Measurements from ENCODE around the gene JAM2. TPM values are rescaled to one million over a fixed set of nuclear protein-coding genes. Genes with fewer than 3 reads are reported as not detected.
A peak's percentile ranks its signal among the peaks of the same experiment; 100 is the strongest.
"Not testable (repeated sequence)": the region's sequence is repeated elsewhere in the genome, so short reads cannot be mapped to it uniquely, and the experiment has no call there.

JAM2 gene, protein sequence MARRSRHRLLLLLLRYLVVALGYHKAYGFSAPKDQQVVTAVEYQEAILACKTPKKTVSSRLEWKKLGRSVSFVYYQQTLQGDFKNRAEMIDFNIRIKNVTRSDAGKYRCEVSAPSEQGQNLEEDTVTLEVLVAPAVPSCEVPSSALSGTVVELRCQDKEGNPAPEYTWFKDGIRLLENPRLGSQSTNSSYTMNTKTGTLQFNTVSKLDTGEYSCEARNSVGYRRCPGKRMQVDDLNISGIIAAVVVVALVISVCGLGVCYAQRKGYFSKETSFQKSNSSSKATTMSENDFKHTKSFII
- 35.9 TPM for total RNA-seq (ENCODE audit: insufficient read depth, low replicate concordance)

DNA sequence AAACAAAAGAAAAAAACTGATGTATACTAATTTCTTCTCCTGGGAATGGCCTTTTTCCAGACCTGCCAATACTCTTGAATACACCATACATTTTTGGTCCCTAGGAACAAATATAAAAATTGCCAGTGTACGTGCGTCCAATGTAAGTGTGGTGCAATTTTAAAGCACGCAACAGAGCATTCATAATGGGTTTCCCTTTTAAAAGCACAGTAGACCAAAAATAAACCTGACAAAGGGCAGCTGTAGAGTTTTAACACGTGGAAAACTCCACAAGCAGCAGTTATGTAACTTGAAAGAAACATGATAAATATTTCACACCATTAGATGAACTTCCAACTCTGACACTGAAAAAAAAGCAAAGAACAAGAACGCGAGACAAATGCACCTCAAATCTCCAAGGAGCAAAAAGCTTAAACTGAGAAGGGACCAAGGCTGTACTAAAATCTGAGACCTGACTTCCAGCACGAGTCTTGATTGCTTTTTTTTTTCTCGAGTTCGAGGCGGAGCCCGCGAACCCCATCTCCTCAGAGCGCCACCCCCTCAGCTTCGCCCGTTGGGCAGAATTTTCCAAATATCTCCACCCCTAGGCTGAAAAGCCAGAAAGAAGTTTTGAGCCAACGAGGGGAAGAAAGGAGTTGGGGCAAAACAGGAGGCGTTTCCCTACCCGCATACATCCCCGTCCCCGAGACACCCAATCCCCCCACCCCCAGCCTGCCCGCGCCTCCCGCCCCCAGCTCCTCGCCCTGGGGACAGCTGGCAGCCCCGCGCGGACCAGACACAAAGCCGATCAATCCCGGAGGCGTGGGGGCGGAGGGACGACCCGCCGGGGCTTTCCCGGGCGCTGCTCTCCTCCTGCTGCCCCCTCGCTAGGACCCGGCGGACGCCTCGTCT lies at the start of gene JAM2:
Gene JAM2 (plus strand): TSS at position 599 of the 891 bp plus-strand sequence. CDS start 564 bp downstream, outside the sequence.
- peak; percentile 76 for DNase-seq (ENCODE audit: low spot score)

- DNase-seq (ENCODE audit: low spot score) = no peak
These were observed 49.2 kb upstream of the JAM2 start for GRCh38 chr21:25589887-25590286.

GRCh38 chr21:25607151-25608043 lies 31.7 kb upstream of the JAM2 start, which contains the start of gene MRPL39:
TSS of gene MRPL39 (minus strand) at chr21:25607481. CDS start at chr21:25607475, 6 bp downstream.
- DNase-seq (ENCODE audit: low spot score) = peak; percentile 93

DNA sequence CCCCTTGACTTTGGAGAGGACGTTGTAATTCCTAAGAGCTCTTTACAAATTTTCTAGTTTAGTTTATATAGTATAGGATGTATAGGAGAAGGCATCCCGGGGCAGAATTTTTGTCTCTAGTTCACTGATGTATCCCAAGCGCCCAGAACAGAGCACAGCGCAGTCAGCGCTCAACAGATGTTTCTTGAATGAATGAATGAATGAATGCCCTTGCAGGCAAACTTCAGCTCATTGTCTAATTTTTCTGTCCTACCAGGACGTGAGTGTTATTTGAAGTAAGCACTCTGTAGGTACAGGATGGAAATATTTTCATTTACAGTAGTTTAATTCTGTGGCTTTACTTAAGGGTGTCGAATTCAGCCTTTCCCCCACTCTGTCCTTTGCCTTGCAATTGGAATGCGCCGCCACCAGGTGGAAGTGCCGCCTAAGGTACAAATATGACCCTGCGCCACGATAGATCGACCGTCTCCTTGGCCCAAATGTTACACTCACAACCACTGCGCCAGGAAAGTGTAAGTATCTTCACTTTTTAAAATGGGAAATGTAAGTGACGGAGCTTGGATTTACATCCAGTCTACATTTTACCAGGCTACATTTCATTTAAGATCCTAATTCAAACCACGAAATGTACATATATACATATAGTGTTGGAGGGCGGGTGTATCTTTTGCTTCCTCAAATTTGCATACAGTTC lies 30.9 kb upstream of the JAM2 start:
- peak; percentile 89 for DNase-seq (ENCODE audit: low spot score)

DNA sequence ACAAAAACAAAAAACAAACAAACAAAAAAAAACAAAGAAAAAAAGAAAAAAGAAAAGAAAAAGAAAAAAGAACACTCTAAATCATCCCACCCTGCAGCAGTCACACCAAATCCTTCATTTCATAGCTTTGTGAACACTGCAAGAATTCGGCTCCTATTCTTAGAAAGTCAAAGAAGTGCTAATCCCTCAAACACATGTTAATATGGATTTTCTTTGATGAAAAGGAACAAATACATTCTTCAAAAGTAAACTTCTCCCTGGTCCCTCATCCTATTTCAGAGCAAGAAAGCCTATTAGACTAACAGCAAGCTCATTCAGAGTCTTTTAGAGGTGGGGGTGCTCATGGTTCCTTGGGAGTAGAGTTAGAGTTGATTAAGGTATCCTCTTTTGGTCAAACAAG lies 24.6 kb upstream of the JAM2 start:
- DNase-seq (ENCODE audit: low spot score) = no peak

DNA sequence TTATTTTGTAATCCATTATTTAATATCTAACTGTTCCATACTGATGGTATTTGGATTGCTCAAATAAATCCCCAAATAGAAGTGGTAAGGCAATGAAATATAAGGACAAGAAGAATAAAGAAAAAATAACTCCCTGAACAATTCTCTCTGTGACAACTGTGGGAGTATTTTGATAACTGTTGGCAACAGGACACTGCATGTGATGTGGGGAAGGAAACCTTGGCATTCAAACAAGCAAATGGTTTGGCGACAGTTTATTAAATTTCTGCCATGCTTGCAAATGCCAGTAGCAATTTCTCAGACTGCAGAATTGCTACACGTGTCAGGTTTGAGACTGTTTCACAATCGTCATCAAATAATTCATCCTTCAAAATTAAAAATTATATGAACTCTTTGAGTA lies 23.2 kb upstream of the JAM2 start:
- no peak for DNase-seq (ENCODE audit: low spot score)

GRCh38 chr21:25619198-25619597 lies 19.9 kb upstream of the JAM2 start:
- no peak for DNase-seq (ENCODE audit: low spot score)

GRCh38 chr21:25624511-25624910 lies 14.5 kb upstream of the JAM2 start:
- no peak for DNase-seq (ENCODE audit: low spot score)

GRCh38 chr21:25625036-25625435 lies 14.0 kb upstream of the JAM2 start:
- peak; percentile 21 for DNase-seq (ENCODE audit: low spot score)

DNA sequence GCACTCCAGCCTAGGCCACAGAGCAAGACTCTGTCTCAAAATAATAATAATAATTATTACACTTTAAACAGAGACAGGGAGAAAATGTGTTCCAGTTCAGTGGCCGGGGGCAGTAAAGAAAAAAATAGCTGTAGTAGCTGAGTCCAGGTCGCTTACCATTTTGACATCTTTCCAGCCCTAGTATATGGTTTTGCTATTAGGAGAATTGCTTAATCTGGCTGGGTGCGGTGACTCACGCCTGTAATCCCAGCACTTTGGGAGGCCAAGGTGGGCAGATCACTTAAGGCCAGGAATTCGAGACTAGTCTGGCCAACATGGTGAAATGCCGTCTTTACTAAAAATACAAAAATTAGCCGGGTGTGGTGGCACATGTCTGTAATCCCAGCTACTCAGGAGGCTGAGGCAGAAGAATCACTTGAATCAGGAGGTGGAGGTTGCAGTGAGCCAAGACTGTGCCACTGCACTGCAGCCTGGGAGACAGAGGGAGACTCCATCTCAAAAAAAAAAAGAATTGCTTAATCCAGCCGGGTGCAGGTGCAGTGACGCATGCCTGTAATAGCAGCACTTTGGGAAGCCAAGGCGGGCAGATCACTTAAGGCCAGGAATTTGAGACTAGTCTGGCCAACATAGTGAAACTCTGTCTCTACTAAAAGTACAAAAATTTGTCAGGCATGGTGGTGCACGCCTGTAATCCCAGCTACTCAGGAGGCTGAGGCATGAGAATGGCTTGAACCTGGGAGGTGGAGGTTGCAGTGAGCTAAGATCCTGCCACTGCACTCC lies 13.1 kb upstream of the JAM2 start:
- DNase-seq (ENCODE audit: low spot score) = not testable (repeated sequence)

GRCh38 chr21:25626757-25627156 lies 12.3 kb upstream of the JAM2 start:
- DNase-seq (ENCODE audit: low spot score) = peak; percentile 61

DNA sequence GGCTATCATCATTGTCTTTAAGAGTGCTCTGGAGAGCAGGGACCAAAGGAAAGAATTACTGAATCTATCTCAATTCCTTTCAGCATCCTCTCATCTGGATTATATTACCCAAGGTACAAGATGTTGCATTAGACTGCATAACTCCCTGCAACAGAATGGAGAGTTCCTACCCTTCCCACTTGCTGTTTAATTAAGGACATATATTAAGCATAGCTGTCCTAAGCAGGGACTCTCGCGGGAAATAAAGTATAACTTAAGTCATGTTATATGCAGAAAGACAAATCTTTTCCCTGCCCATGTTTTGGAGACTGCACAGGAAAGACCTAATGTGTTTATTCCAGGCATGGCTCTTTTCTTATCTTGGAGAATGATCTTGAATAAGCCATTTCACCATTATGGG lies 6.8 kb upstream of the JAM2 start:
- DNase-seq (ENCODE audit: low spot score) = no peak

DNA sequence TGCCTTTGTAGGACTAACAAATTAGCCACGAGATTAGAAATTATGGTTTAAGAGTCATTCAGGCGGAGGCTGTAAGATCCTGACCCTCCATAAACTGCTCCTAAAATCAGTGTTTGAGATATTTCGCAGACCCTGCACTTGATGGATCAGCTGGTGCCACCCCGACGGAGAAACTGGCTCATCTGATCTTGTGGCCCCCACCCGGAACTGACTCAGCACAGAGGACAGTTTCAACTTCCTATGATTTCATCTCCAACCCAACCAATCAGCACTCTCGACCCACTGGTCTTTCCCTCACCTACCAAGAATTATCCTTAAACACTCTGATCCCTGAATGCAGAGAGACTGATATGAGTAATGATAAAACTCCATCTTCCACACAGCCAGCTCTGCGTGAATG lies 3.7 kb upstream of the JAM2 start:
- DNase-seq (ENCODE audit: low spot score) = no peak

DNA sequence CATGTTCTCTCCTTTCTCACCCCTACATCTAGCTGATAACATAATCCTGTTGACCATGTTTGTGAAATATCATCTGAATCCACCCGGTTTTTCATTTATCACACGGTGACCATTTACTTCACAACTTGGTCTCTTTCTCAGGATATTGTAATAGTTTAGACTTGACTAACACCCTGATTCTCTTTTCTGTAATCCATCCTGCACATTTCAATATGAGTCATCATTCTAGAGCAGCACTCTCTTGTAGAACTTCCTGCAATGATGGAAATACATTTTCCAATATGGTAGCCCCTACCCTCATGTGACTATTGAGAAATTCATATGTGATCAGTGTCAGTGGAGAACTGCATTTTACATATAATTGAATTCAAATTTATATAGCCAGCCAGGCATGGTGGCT lies 2.3 kb upstream of the JAM2 start:
- DNase-seq (ENCODE audit: low spot score) = no peak

DNA sequence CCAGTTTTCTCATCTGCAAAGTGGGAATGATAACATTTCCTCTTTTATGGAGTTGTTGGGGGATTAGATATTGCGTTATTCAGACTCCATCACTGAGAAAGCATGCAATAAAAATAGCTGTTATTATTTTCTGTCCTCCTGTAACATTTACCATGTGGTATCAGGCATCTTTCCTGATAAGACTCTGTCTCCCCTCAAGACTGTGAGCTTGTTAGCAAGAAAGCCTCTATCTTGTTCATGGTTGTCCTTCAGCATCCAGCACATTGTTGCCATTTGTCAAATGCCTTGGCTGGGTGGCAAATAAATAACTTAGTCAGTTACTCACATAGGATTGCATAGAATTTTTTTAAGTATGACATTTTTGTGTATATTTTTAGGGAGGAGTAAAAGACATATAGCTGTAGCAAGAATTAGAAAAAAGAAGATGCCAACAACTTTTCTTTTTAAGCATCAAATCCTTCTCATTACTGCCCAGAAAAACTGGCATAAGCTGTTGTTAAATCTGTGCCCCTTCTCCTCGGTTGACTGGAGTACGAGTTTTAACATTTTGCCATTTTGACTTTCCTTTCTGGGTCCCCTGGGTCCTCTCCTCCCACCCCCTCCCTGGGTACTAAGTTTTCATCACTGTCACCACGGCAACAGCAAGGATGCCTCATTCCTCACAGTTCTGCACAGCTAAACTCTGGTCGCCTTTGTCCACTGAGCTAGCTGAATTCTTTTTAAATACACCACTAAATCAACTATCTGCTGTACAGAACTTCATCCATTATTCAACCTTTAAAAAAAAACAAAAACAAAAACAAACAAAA lies 1.0 kb upstream of the JAM2 start:
- DNase-seq (ENCODE audit: low spot score) = peak; percentile 84

DNA sequence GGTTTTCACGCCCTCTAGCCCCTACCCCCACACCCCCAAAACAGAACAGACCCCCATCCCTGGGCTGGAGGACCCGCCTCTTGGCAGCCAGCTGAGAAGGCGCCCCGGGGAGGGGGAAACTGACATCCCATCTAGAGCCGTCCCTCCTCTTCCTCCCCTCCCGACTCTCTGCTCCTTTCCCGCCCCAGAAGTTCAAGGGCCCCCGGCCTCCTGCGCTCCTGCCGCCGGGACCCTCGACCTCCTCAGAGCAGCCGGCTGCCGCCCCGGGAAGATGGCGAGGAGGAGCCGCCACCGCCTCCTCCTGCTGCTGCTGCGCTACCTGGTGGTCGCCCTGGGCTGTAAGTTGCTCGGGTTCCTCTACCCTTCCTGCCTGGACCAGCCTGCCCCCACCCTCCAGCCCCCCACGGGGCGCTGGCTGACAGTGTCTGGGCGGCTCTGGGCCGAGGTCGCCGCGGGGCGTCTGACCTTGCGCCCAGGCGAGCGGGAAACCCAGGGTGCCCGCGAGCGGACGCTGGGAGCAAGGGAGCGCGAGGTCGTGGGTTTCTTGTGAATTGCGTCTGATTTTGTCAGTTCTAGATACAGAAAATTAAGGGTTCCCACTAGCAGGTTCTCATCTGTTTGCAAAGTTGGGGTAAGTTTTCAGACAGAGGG lies 618 bp downstream of the JAM2 start:
- DNase-seq (ENCODE audit: low spot score) = peak; percentile 42

GRCh38 chr21:25640202-25640942 lies 1.3 kb downstream of the JAM2 start:
- peak; percentile 26 for DNase-seq (ENCODE audit: low spot score)

DNA sequence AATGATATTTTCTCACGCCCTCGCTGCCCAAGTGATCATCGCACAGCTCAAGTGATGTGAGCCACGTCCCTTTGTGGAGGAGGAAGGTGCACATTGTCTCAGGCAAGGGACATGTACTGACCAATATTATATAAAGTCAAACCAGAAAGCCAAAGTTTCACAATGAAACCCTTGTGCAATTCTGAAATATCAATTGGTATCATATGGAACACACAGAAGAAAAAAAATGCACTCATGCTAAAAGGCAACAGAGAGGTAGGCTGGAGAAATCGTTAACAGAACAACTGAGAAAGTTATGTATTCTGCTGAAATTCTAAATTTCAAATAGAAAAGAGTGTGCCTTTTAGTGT lies 1.9 kb downstream of the JAM2 start:
- no peak for DNase-seq (ENCODE audit: low spot score)

Data from umbilical cord (tissue), 2 donors.